OCI-LY7 (cell line): Measurements from ENCODE around the gene NFYC. TPM values are rescaled to one million over a fixed set of nuclear protein-coding genes. Genes with fewer than 3 reads are reported as not detected.

Experiments used
- BruUV-seq: library from RNA; stranded (reverse); fragments of 400-500 nt; replicated peaks from 2 replicates; lab custom pipeline; 2021; lab: Mats Ljungman, UMichigan
- CTCF ChIA-PET: fragments of 300-600 bp; sonication (Branson Sonifier 250); formaldehyde crosslinking; loops from one replicate; lab custom pipeline; 2022; ENCODE audit warnings: antibody characterized with exemption; ENCODE audit not compliant: unreplicated experiment; lab: Charles Lee
- POLR2A ChIA-PET: fragments of 300-600 bp; sonication (Branson Sonifier 250); formaldehyde crosslinking; loops from one replicate; lab custom pipeline; 2022; ENCODE audit warnings: antibody characterized with exemption; lab: Charles Lee
- DNase-seq: peaks from one replicate; pipeline ENCODE4 v3.0.0-alpha.2; 2015; ENCODE audit warnings: low spot score
- H2AFZ ChIP-seq: fragments of 200-600 bp; sonication (generic), shearing (Covaris generic); 2 replicates; pipeline ENCODE4 v1.6.1; 2014; ENCODE audit warnings: mild to moderate bottlenecking, antibody characterized with exemption, low read length, moderate library complexity
- H3K27ac ChIP-seq: fragments of 200-600 bp; sonication (generic); 2 replicates; pipeline ENCODE4 v1.5.1; 2014; ENCODE audit warnings: mixed run types, low read depth, mild to moderate bottlenecking, moderate library complexity, low read length, inconsistent platforms; ENCODE audit not compliant: poor library complexity, severe bottlenecking
- H3K36me3 ChIP-seq: fragments of 200-600 bp; sonication (generic); 2 replicates; pipeline ENCODE4 v1.6.1; 2014; ENCODE audit warnings: mild to moderate bottlenecking, antibody characterized with exemption, low read length, moderate library complexity, mixed read lengths; ENCODE audit not compliant: insufficient read depth
- H3K4me1 ChIP-seq: fragments of 200-600 bp; sonication (generic); 2 replicates; pipeline ENCODE4 v1.5.1; 2014; ENCODE audit warnings: mild to moderate bottlenecking, low read length; ENCODE audit not compliant: insufficient read depth, poor library complexity, severe bottlenecking
- H3K4me2 ChIP-seq: fragments of 200-600 bp; sonication (generic); 2 replicates; pipeline ENCODE4 v1.6.1; 2014; ENCODE audit warnings: mild to moderate bottlenecking, low read length
- H3K4me3 ChIP-seq: fragments of 200-600 bp; sonication (generic); 2 replicates; pipeline ENCODE4 v1.5.1; 2014; ENCODE audit warnings: mild to moderate bottlenecking, low read depth, low read length; ENCODE audit not compliant: poor library complexity, severe bottlenecking
- H3K79me2 ChIP-seq: fragments of 200-600 bp; sonication (generic); 2 replicates; pipeline ENCODE4 v1.6.1; 2016; ENCODE audit warnings: low read depth, mild to moderate bottlenecking, low read length, moderate library complexity, mixed read lengths; ENCODE audit not compliant: insufficient read depth
- H3K9me2 ChIP-seq: fragments of 200-600 bp; sonication (generic); 2 replicates; pipeline ENCODE4 v1.6.1; 2016; ENCODE audit warnings: mild to moderate bottlenecking, low read length, mixed read lengths; ENCODE audit not compliant: insufficient read depth
- H3K9me3 ChIP-seq: fragments of 200-600 bp; sonication (generic); 2 replicates; pipeline ENCODE4 v1.6.1; 2014; ENCODE audit warnings: mild to moderate bottlenecking, mixed run types, low read length, mixed read lengths
- H4K20me1 ChIP-seq: fragments of 200-600 bp; sonication (generic); 2 replicates; pipeline ENCODE4 v1.6.1; 2014; ENCODE audit warnings: mild to moderate bottlenecking, antibody characterized with exemption, low read length, moderate library complexity, mixed read lengths; ENCODE audit not compliant: insufficient read depth
- CTCF ChIP-seq: fragments of 200-600 bp; sonication (generic); conservative IDR thresholded peaks from 2 replicates; pipeline ENCODE4 v1.5.1; 2014; ENCODE audit warnings: mild to moderate bottlenecking, antibody characterized with exemption, low read length, moderate library complexity, mixed read lengths
- EZH2phosphoT487 ChIP-seq: fragments of 200-600 bp; sonication (generic); IDR thresholded peaks from 2 replicates; pipeline ENCODE4 v1.6.1; 2018; ENCODE audit warnings: low read depth, borderline replicate concordance, mild to moderate bottlenecking, mixed run types, antibody characterized with exemption, low read length, moderate library complexity, mixed read lengths
- intact Hi-C: fragments of 100-400 bp; cut with micrococcal nuclease; formaldehyde crosslinking; loops from one replicate; pipeline ENCODE4 v1.10.0; 2022; ENCODE audit not compliant: unreplicated experiment
- total RNA-seq, 2 experiments: library from RNA; depleted of rRNA in 1 of 2; stranded (reverse); fragments of >200 nt in 1 of 2; shearing (Covaris generic) in 1 of 2; gene quantifications; 2 replicates each; pipeline ENCODE4 v1.2.3, GENCODE V29; 2014 to 2022

NFYC gene
- total RNA-seq, 2 experiments from 2014 or later, result 39.1 to 71.0 TPM

- H4K20me1 ChIP-seq, result peaks cover 8% of the 10 kb centered on the region; the same call in 1 of the 2 replicates
- no peaks in the 10 kb centered on the region for H3K9me3 ChIP-seq
- CTCF ChIA-PET, result no interaction called here
- H3K9me2 ChIP-seq, result no peaks in the 10 kb centered on the region
- H3K4me2 ChIP-seq, result no peak overlapping the region
- no peak for DNase-seq
- BruUV-seq, result no TSS peak
- no peak overlapping the region for H3K27ac ChIP-seq
- peaks cover 37% of the 10 kb centered on the region for H3K36me3 ChIP-seq
- TF ChIP-seq EZH2phosphoT487 (no peak), CTCF (no peak)
- H3K4me3 ChIP-seq, result no peak overlapping the region
- peaks cover 15% of the 10 kb centered on the region for H3K4me1 ChIP-seq
- intact Hi-C loops, result no loop called here
- no peak overlapping the region for H2AFZ ChIP-seq
- POLR2A ChIA-PET, result interaction anchor here (0.6 kb wide), 1 partner anchor 31 kb away, joined by 3 read pairs; no protein-coding TSS in a partner anchor
- H3K79me2 ChIP-seq, result peaks cover 24% of the 10 kb centered on the region
Measured at GRCh38 chr1:40687059-40687458, 4.4 kb upstream of the NFYC start.

GRCh38 chr1:40687661-40688060 is 3.8 kb upstream of the NFYC start:
- Histone ChIP-seq H3K36me3 (peaks cover 37% of the 10 kb centered on the region), H3K9me2 (no peaks in the 10 kb centered on the region), H4K20me1 (peaks cover 8% of the 10 kb centered on the region; the same call in 1 of the 2 replicates), H3K9me3 (no peaks in the 10 kb centered on the region), H3K4me2 (no peak overlapping the region), H3K27ac (no peak overlapping the region), H3K4me3 (no peak overlapping the region), H2AFZ (no peak overlapping the region), H3K4me1 (peaks cover 15% of the 10 kb centered on the region), H3K79me2 (peaks cover 29% of the 10 kb centered on the region)
- POLR2A ChIA-PET, result interaction anchor here (0.6 to 1.6 kb wide), 3 partner anchors 22 to 38 kb away, joined by 3 to 6 read pairs (median 4); partner anchors contain the start of gene RIMS3
- BruUV-seq, result no TSS peak
- TF ChIP-seq CTCF, result no peak
- TF ChIP-seq EZH2phosphoT487, result no peak
- CTCF ChIA-PET, result no interaction called here
- no peak for DNase-seq
- intact Hi-C loops, result no loop called here

- CTCF ChIA-PET, result interaction anchor here (2.3 kb wide), 1 partner anchor 24 kb away, joined by 8 read pairs; the partner anchor contains the start of gene RIMS3
- TF ChIP-seq CTCF, result no peak
- TF ChIP-seq EZH2phosphoT487, result no peak
- H2AFZ ChIP-seq, result no peak overlapping the region
- peaks cover 14% of the 10 kb centered on the region; the same call in 1 of the 2 replicates for H4K20me1 ChIP-seq
- BruUV-seq, result no TSS peak
- DNase-seq, result no peak
- no peak overlapping the region for H3K27ac ChIP-seq
- H3K4me3 ChIP-seq, result peak overlapping the region; percentile 94
- no peaks in the 10 kb centered on the region for H3K9me3 ChIP-seq
- peaks cover 50% of the 10 kb centered on the region for H3K79me2 ChIP-seq
- peaks cover 39% of the 10 kb centered on the region for H3K36me3 ChIP-seq
- no peaks in the 10 kb centered on the region for H3K9me2 ChIP-seq
- intact Hi-C loops, result loop anchor here (2.0 to 10.0 kb wide), 2 partner anchors 21 to 305 kb away; no protein-coding TSS in a partner anchor
- peaks cover 35% of the 10 kb centered on the region for H3K4me1 ChIP-seq
- POLR2A ChIA-PET, result interaction anchor here (1.9 to 6.2 kb wide), 4 partner anchors 9 to 158 kb away, joined by 5 to 168 read pairs (median 8); partner anchors contain the start of gene ZNF684
- H3K4me2 ChIP-seq, result peak overlapping the region; percentile 96
Measured at GRCh38 chr1:40689737-40690136, 1.8 kb upstream of the NFYC start.
